NCI-H524 (cell line): ENCODE data around the gene C1orf74.

ENCODE experiments used
- DNase-seq, 2 experiments: peaks; one replicate each; lab custom pipeline; 2025; lab: John Stamatoyannopoulos, UW

The C1orf74 gene

GRCh38 chr1:209784265-209785169 lies at the start of gene C1orf74:
C1orf74 (minus strand) TSS chr1:209784559; CDS start chr1:209783634, 925 bp downstream.
- peak; percentile 88 to 97 for DNase-seq

- DNase-seq: no peak
Observed at GRCh38 chr1:209831615-209832014, 47.3 kb upstream of the C1orf74 start.

GRCh38 chr1:209830722-209831121 lies 46.4 kb upstream of the C1orf74 start:
- no peak for DNase-seq

- DNase-seq: no peak
Observed at GRCh38 chr1:209829716-209830115, 45.4 kb upstream of the C1orf74 start.

GRCh38 chr1:209827384-209828262 lies 43.3 kb upstream of the C1orf74 start, which contains the start of gene UTP25:
UTP25 (plus strand) TSS chr1:209827972; CDS start chr1:209828064, 92 bp downstream.
- peak; percentile 92 to 96 for DNase-seq

- no peak for DNase-seq
Observed at GRCh38 chr1:209825591-209826434, 41.5 kb upstream of the C1orf74 start.

GRCh38 chr1:209823143-209824041 lies 39.0 kb upstream of the C1orf74 start:
- DNase-seq: peak in 1 of 2 experiments; percentile 45

- no peak for DNase-seq
Observed at GRCh38 chr1:209822706-209823105, 38.3 kb upstream of the C1orf74 start.

- no peak for DNase-seq
Observed at GRCh38 chr1:209820986-209821385, 36.6 kb upstream of the C1orf74 start.

GRCh38 chr1:209819058-209819457 lies 34.7 kb upstream of the C1orf74 start:
- no peak for DNase-seq

GRCh38 chr1:209817691-209818090 lies 33.3 kb upstream of the C1orf74 start:
- no peak for DNase-seq

GRCh38 chr1:209816923-209817322 lies 32.6 kb upstream of the C1orf74 start:
- DNase-seq: no peak

GRCh38 chr1:209815931-209816341 lies 31.6 kb upstream of the C1orf74 start:
- no peak for DNase-seq

GRCh38 chr1:209815490-209815889 lies 31.1 kb upstream of the C1orf74 start:
- DNase-seq: no peak

GRCh38 chr1:209813902-209814301 lies 29.5 kb upstream of the C1orf74 start:
- DNase-seq: no peak

- DNase-seq: no peak
Observed at GRCh38 chr1:209810783-209811182, 26.4 kb upstream of the C1orf74 start.

- no peak for DNase-seq
Observed at GRCh38 chr1:209809611-209810010, 25.3 kb upstream of the C1orf74 start.

GRCh38 chr1:209808059-209808581 lies 23.8 kb upstream of the C1orf74 start:
- DNase-seq: peak in 1 of 2 experiments; percentile 6

- DNase-seq: no peak
Observed at GRCh38 chr1:209807509-209807908, 23.1 kb upstream of the C1orf74 start.
